Tibial nerve (tissue), 4 donors: ENCODE data around the gene ATP6V0D1.

Experiments
- EP300 ChIP-seq, 2 donors: sonication (generic); formaldehyde crosslinking; IDR thresholded peaks; one replicate each; pipeline ENCODE4 v1.6.1; 2017; ENCODE audit warnings: antibody characterized with exemption in 2 of 2, mild to moderate bottlenecking in 1 of 2
- TF ChIP-seq, protein P1 (sequence below), 5 experiments: fragments of 200-600 bp in 3 of 5; fragments of 450-650 bp in 2 of 5; sonication (generic) in 3 of 5; IDR thresholded peaks; one replicate each; pipeline ENCODE4 v1.5.1; 2016 to 2019; ENCODE audit warnings: antibody characterized with exemption in 5 of 5, mild to moderate bottlenecking in 3 of 5, moderate library complexity in 2 of 5

DNA sequence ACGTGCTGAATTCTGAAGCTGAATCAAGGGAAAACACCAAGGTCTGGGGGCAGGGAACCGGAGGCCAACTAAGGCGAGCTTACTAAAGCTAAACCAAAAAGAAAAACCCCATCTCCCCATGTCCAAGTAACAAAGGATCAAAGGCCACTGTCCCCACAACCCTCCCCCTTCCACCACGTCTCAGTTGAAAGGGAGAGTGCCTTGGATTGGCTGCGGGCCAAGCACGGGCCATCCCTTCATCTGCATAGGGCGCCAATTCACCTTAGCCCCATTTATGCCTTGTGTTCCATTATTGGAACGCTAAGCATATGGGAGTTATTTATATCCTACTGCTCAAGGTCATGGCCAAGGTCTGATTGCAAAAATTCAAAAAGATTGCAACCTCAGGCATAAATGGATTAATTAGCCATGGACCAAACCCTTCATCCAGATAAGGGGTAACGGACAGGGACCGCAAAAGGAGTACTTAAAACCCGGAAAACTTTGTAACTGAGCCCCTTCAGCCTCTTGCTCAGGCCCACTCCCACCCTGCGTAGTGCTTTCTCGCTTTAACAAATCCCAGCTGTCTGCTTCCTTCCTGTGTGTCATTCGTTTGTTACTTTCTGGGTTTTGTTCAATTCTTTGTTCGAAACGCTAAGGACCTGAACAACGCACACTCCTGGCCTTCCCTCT lies 740 bp upstream of the ATP6V0D1 start:
- TF ChIP-seq, protein P1, sequence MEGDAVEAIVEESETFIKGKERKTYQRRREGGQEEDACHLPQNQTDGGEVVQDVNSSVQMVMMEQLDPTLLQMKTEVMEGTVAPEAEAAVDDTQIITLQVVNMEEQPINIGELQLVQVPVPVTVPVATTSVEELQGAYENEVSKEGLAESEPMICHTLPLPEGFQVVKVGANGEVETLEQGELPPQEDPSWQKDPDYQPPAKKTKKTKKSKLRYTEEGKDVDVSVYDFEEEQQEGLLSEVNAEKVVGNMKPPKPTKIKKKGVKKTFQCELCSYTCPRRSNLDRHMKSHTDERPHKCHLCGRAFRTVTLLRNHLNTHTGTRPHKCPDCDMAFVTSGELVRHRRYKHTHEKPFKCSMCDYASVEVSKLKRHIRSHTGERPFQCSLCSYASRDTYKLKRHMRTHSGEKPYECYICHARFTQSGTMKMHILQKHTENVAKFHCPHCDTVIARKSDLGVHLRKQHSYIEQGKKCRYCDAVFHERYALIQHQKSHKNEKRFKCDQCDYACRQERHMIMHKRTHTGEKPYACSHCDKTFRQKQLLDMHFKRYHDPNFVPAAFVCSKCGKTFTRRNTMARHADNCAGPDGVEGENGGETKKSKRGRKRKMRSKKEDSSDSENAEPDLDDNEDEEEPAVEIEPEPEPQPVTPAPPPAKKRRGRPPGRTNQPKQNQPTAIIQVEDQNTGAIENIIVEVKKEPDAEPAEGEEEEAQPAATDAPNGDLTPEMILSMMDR (IDR thresholded peaks at IDR 0.05) = no peak
- no peak for TF ChIP-seq EP300 (IDR thresholded peaks at IDR 0.05)
